HG02852 (cell line): Measurements from ENCODE around the gene COBLL1.
"Not testable (repeated sequence)": the region's sequence is repeated elsewhere in the genome, so short reads cannot be mapped to it uniquely, and the experiment has no call there.

Source experiments
- ATAC-seq: cut with Tn5 transposase; IDR thresholded peaks from one replicate; pipeline ENCODE4 v1.9.1; 2021; ENCODE audit warnings: mild to moderate bottlenecking, moderate library complexity; ENCODE audit not compliant: unreplicated experiment

The COBLL1 gene

DNA sequence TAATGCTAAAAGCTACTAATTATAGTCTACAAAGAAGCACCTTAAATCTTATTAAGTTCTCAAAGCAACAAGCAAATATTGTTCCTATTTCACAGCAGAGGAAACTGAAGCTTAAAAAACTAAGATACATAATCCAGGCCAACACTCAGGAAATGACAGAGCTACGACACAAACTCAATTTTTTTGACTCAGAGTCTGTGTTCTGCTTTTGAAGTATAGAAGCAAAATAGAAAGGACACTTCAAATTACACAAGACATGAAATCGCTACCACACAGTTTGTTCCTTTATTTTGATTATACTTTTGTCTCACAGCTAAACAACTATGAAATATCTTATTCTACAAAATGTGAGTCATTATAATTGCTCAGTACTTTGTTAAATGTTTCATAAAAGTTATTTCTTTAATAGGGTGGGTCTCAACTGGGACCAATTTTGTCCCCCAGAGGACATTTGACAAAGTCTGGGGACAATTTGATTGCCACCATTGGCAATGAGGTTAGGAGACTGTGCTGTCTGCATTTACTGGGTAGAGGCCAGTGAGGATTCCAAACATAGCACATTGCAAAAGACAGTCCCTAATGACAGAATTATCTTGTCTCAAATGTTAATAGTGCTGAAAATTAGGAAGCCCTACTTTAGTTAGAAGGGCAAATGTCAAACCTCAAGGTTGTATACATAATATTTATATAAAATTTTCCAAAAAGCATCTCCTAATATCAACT lies 118.8 kb downstream of the COBLL1 start:
- ATAC-seq, result no peak

- no peak for ATAC-seq
Measured at GRCh38 chr2:164721430-164721829, 120.2 kb downstream of the COBLL1 start.

GRCh38 chr2:164719996-164720941 lies 121.4 kb downstream of the COBLL1 start:
- ATAC-seq, result no peak

- no peak for ATAC-seq
Measured at GRCh38 chr2:164717000-164717803, 124.4 kb downstream of the COBLL1 start.

DNA sequence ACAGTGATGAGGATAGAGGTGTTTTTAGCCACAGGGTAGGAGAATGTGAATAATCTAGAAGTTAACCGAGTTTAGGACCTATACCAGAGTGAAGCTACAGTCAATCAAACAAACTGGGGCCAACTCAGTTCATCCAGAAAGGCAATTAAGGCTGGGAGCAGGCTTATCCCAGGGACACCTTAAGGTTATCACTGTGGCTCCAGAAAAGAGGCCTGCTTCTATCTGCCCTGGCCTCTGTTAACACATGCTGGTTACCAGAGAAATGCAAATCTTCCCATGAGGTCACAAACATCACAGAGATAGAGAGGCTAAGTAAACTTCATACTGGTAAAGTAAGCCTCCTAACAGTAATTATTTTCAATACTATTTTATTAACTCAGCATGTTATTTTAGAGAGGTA lies 127.2 kb downstream of the COBLL1 start:
- no peak for ATAC-seq

GRCh38 chr2:164711766-164712138 lies 129.9 kb downstream of the COBLL1 start:
- ATAC-seq, result no peak

DNA sequence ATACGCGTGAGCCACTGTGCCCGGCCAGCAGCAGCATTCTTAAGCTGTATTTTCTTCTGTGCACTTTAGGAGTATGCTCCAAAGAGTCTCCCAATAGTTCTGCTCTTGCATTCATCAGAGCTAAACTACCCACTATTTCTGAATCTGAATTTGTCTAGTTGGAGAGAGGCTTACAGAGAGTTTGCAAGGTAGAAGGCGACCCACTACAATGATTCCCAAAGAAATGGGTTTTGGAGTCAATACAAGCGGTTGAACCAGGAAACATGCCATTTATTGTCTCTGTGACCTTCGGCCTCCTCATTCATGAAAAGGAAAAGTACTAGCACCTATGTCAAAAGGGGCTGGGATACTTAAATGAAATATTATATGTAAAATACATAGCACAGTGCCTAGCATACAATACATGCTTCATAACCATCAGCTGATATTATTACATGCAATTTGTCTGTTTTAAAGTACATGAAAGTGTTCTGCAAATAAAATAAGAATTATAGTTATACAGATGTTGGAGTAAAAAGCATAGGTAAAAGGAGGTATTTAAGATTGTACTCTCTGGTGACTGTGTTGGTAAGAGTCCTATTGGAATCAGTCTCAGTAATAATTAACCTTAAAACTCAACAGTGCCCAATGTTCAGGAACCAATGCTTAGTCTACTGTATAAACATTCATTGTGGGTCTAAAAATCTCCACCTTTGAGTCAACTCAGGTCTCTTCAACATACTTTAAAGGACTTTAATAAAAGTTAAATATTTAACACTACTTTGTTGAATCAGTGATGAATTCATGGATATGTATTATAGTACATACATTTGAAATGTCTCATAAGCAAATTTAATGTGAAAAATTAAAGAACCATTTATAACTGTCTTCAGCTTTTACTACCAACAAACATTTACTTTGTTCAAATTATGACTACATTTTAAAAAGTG lies 130.5 kb downstream of the COBLL1 start:
- no peak for ATAC-seq

DNA sequence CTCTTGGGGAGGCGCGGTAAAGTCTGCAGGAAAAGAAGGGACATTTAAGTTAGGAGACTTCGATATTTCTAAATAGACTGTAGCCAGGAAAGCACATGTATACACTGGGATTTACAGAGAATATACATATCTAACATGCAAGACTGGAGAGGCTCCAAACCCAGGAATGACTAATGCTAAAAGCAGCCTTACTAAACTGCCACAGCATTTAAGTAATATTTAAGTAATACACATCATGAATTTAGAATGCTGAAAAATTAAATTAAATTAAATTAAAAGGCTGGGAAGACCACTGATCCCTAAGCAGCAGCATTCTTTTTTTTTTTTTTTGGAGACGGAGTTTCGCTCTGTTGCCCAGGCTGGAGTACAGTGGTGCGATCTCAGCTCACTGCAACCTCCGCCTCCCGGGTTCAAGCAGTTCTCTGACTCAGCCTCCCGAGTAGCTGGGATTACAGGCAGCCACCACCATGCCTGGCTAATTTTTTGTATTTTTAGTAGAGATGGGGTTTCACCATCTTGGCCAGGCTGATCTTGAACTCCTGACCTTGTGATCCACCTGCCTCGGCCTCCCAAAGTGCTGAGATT lies 131.3 kb downstream of the COBLL1 start:
- ATAC-seq, result not testable (repeated sequence)

DNA sequence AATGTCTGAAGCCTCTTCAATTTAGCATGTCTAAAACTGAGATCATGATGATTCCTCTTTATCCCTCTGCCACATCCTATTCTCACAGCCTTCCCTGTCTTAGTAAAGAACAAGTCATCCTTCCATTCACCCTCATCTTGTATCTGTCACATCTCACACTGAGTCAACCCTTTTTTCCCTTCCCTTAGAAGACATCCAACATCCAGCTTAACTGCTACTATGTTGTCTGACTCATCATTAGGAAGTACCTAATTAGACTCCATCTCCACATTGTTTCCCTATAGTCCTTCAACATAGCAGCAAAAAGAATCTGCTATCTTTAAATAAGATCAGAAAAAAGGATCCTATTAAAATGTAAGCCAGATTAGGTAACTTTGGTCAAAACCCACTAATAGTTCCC lies 135.1 kb downstream of the COBLL1 start:
- no peak for ATAC-seq

GRCh38 chr2:164705412-164706167 lies 136.0 kb downstream of the COBLL1 start:
- ATAC-seq, result no peak

DNA sequence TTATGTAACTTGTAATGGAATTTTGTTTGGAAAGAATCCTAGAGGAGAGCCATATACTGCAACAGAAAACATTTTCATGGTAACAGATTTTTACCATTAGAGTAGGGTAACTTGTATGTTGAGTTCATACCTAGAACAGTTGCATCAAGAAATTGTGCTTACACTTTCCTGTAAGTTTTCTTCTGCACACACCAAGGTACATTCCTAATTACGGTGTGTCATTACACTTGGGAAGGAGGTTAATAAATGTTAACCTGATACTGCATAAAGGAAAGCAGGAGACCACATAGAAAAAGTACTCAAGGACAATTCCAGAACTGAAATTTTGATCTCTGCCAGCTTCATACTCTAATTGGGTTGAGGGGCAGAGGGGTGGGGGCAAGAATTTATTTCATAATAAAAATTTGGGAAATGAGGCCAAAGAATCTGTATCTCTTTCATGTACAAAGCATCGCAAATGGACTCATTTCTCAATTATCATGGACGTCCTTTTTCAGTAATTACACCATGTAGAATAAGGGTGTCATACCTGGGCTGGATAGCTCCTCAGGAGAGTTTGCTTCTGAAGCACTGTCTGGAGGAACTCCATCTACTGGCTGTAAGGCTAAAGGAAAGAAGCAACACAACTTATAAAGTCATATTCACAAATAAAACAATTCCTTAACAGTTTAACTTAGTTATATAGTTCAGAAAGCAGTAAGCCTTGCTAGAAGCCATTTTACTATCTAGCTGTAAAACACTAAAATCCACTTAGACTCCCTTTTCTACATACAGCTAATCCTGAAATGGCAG lies 137.5 kb downstream of the COBLL1 start:
- ATAC-seq, result no peak

GRCh38 chr2:164701565-164701964 lies 140.1 kb downstream of the COBLL1 start:
- no peak for ATAC-seq

- ATAC-seq, result no peak
Measured at GRCh38 chr2:164700390-164700789, 141.2 kb downstream of the COBLL1 start.

DNA sequence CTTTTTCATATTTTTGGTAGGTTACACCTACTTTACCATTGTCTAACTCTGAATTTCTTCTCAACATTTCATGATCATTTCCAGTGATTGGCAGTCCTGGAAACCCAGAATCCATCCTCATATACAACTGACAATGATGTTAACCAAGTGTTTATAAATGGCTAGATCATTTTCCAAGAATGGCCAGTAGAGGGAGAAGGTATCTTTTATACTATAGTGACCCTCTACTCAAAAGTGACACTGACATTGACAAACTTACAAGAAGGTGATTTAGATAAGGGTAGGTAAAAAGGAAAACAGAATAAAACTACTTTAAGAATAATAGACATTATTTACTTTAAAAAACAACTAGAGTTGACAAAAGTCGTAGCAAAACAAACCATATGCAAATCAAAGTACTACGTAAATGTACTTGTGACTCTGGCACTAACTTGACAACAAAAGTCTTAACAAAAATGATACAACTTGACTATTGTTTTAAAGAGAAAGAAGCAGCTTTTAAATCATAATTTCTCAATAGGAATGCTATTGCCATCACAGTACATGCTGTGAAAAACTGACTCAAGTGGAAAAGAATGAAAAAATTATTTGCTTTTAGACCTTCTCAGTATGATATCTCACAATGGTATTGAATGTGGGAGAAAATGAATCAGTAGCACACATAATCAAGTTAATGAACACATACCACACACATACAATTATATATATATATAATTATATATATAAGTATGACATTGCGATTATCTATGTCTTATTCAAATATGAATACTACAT lies 143.7 kb downstream of the COBLL1 start:
- ATAC-seq, result no peak

- ATAC-seq, result no peak
Measured at GRCh38 chr2:164696634-164697033, 145.0 kb downstream of the COBLL1 start.

DNA sequence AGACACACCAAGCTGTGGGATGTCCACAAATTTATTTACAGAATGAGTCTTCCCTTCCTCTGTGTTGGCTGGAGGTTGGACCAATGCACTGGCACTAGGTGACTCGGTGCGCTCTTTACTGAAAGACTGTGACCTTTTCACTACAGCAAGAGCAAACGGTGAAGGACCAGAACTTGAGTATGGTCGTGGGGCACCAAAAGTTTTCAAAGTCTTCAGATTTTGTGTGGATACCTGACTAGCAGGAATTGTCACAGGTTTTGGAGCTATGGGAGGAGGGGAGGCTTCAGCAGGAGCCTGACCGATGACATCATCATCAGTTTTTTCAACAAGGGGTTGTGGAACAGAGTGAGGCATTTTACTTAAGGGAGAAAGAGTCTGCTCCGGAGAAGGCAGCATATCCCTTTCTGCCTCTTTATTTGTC lies 147.3 kb downstream of the COBLL1 start:
- no peak for ATAC-seq

GRCh38 chr2:164693834-164694233 lies 147.8 kb downstream of the COBLL1 start:
- no peak for ATAC-seq

GRCh38 chr2:164693390-164693789 lies 148.2 kb downstream of the COBLL1 start:
- ATAC-seq, result no peak
